GM10266 (cell line): ENCODE measurements around the gene KRTAP9-9.

Experiments used
- DNase-seq: peaks from one replicate; pipeline ENCODE4 v3.0.0; 2012; ENCODE audit errors: extremely low spot score
- CTCF ChIP-seq: IDR thresholded peaks from 2 replicates; pipeline ENCODE4 v1.5.1; 2012; ENCODE audit warnings: mild to moderate bottlenecking, low read depth; ENCODE audit not compliant: control insufficient read depth, insufficient read depth; ENCODE audit errors: missing control alignments

KRTAP9-9 gene

DNA sequence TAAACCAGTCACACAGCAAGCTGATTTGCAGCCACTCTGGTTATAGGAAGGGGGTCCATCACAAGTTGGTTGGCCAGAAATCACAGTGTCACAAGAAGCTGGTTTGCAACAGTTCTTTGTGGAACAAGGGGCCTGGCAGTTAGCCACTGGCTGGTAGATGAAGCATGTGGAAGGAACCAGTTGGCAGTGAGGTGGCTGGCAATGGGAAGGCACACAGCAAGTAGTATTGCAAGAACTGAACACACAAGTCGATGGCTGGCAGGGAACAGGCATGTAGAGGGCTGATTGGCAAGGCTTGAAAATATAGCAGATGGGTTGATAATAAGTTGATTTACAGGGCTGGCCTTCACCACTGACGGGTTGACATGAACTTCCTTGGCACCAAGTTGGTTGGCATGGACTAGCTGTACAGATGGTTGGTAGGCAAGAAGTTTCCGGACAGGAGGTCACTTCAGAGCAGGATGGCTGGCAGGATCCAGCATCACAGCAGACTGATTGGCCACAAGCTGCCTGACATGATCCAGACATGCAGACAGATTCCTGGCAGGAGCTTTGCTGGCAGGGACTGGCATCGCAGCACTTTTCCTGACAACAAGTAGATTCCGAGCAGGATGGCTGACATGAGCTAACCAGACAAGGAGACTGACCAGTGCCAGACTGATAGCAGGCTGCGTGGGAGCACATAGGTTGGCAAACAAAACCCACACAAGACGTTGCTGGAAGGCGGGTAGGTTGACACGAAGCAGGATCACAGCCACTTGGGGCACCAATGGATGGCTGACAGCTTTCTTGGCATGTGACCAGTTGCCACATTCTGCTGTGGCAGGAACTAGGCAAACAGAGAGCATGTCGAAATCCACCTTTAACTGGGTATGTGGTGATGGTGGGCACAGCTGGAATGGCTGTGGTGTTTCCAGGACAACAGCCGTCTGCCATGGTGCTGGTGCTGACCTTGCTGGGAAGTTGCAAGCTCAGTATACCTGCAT is 47.0 kb downstream of the KRTAP9-9 start, which contains the start of gene KRTAP29-1:
Gene KRTAP29-1, minus strand, starts transcription at position 936 of the 986 bp plus-strand sequence. Its CDS starts 0 bp downstream, at position 936.
- no peak for DNase-seq
- no peak for TF ChIP-seq CTCF

GRCh38 chr17:41302981-41303380 is 47.8 kb downstream of the KRTAP9-9 start:
- no peak for TF ChIP-seq CTCF
- DNase-seq, result no peak

GRCh38 chr17:41304091-41304490 is 48.9 kb downstream of the KRTAP9-9 start:
- TF ChIP-seq CTCF, result no peak
- no peak for DNase-seq
